ENCODE measurements around the gene KMO.

The KMO gene

DNA sequence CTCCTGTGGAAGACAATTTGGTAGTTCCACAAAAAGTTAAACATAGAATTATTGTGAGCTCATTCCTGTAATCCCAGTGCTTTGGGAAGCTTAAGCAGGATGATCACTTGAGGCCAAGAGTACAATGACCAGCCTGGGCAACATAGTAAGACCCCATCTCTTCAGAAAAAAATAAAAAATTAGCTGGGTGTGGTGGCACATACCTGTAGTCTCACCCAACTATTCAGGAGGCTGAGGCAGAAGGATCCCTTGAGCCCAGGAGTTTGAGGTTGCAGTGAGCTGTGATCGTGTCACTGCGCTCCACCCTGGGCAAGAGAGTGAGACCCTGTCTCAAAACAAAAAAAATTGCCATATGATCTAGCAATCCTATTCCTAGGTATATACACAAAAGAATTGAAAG, 112.1 kb downstream of the KMO start:
- ChIA-PET POLR2A (no interaction called here), CTCF (interaction anchor here (0.6 kb wide), 1 partner anchor 87 kb away, joined by 3 read pairs; no protein-coding TSS in a partner anchor)
- TF ChIP-seq NFRKB (IDR thresholded peaks at IDR 0.05): no peak
- no peak for TF ChIP-seq ELF4 (IDR thresholded peaks at IDR 0.05)
- TF ChIP-seq ZNF384 (IDR thresholded peaks at IDR 0.05): no peak
- TF ChIP-seq FOXA1 (IDR thresholded peaks at IDR 0.05): no peak
- TF ChIP-seq LEF1 (IDR thresholded peaks at IDR 0.05; ENCODE audit: borderline replicate concordance): no peak
- TF ChIP-seq SUZ12 (IDR thresholded peaks at IDR 0.05): no peak
- no peak for TF ChIP-seq HDGF (IDR thresholded peaks at IDR 0.05; ENCODE audit: borderline replicate concordance)
- no peak for TF ChIP-seq ARNT (IDR thresholded peaks at IDR 0.05)
- TF ChIP-seq SP1 (IDR thresholded peaks at IDR 0.05): no peak
- no peak for DNase-seq (ENCODE audit: extremely low spot score)

DNA sequence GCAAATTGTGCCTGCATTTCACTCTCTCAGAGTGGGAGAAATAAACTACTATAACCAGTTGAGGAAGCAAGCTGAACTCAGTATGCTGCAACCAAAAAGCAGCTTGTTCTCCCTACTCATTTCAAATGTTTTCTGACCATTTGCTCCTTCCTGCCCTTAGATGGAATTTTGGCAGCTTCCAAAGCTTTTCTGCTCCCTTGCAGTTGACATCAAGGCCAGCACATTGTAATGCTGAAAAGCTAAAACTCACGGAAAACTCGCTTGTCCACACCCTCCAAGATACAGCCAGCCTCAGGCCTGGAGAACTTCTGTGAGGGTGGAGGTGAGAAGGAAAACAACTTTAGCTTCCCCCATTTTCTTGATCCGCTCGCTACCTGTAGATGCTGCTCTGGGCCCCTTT, 113.0 kb downstream of the KMO start:
- DNase-seq (ENCODE audit: extremely low spot score): no peak
- POLR2A ChIA-PET: interaction anchor here (1.2 kb wide), 1 partner anchor 203 kb away, joined by 4 read pairs; the partner anchor contains the start of gene EXO1
- TF ChIP-seq ARNT (IDR thresholded peaks at IDR 0.05) (no peak), ELF4 (IDR thresholded peaks at IDR 0.05) (no peak), NFRKB (IDR thresholded peaks at IDR 0.05) (no peak), SUZ12 (IDR thresholded peaks at IDR 0.05) (no peak), HDGF (IDR thresholded peaks at IDR 0.05; ENCODE audit: borderline replicate concordance) (no peak), BHLHE40 (IDR thresholded peaks at IDR 0.05; ENCODE audit: borderline replicate concordance) (no peak), SP1 (IDR thresholded peaks at IDR 0.05) (no peak), FOXM1 (IDR thresholded peaks at IDR 0.05; ENCODE audit: borderline replicate concordance) (no peak), L3MBTL2 (conservative IDR thresholded peaks at IDR 0.05) (no peak), LEF1 (IDR thresholded peaks at IDR 0.05; ENCODE audit: borderline replicate concordance) (no peak), TARDBP (IDR thresholded peaks at IDR 0.05) (no peak), FOXA1 (IDR thresholded peaks at IDR 0.05) (no peak), ZNF384 (IDR thresholded peaks at IDR 0.05) (no peak)
- TF ChIP-seq, protein P1, sequence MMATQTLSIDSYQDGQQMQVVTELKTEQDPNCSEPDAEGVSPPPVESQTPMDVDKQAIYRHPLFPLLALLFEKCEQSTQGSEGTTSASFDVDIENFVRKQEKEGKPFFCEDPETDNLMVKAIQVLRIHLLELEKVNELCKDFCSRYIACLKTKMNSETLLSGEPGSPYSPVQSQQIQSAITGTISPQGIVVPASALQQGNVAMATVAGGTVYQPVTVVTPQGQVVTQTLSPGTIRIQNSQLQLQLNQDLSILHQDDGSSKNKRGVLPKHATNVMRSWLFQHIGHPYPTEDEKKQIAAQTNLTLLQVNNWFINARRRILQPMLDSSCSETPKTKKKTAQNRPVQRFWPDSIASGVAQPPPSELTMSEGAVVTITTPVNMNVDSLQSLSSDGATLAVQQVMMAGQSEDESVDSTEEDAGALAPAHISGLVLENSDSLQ (IDR thresholded peaks at IDR 0.05): no peak
- CTCF ChIA-PET: no interaction called here
